K562 (cell line): Measurements from ENCODE around the gene RDH13. TPM values are rescaled to one million over a fixed set of nuclear protein-coding genes. Genes with fewer than 3 reads are reported as not detected.
A peak's percentile ranks its signal among the peaks of the same experiment; 100 is the strongest.

Experiments used
- ATF7 ChIP-seq: fragments of 450-650 bp; IDR thresholded peaks from 2 replicates; pipeline ENCODE4 v1.7.1; 2014; ENCODE audit warnings: mild to moderate bottlenecking, moderate library complexity
- CCNT2 ChIP-seq: IDR thresholded peaks from 2 replicates; pipeline ENCODE4 v1.6.1; 2011; ENCODE audit warnings: borderline replicate concordance, low read depth, mild to moderate bottlenecking, moderate library complexity, mixed read lengths, low read length; ENCODE audit not compliant: insufficient read length; ENCODE audit errors: extremely low read depth
- CHD2 ChIP-seq: IDR thresholded peaks from 2 replicates; pipeline ENCODE4 v1.6.1; 2011; ENCODE audit warnings: low read depth, low read length
- CXXC5 ChIP-seq: fragments of 250-450 bp; sonication (Bioruptor Pico); IDR thresholded peaks from 2 replicates; pipeline ENCODE4 v1.8.0; 2022; ENCODE audit warnings: inconsistent platforms, mild to moderate bottlenecking, moderate library complexity
- FOSL1 ChIP-seq: fragments of 200-800 bp; sonication (Bioruptor generic); conservative IDR thresholded peaks from 2 replicates; pipeline ENCODE4 v1.6.1; 2016; ENCODE audit warnings: missing genetic modification characterization, missing compliant biosample characterization
- GABPA ChIP-seq: fragments of 200-800 bp; sonication (Bioruptor generic); conservative IDR thresholded peaks from 2 replicates; pipeline ENCODE4 v1.6.1; 2016; ENCODE audit warnings: low read depth, missing genetic modification characterization, missing compliant biosample characterization
- HDAC1 ChIP-seq, 2 experiments: fragments of 450-650 bp; IDR thresholded peaks; 2 replicates each; pipeline ENCODE4 v1.6.1; 2016 to 2017; ENCODE audit warnings: inconsistent platforms in 1 of 2, mild to moderate bottlenecking in 1 of 2, moderate library complexity in 1 of 2
- HMGN3 ChIP-seq: IDR thresholded peaks from 2 replicates; pipeline ENCODE4 v1.6.1; 2011; ENCODE audit warnings: borderline replicate concordance, low read depth, mild to moderate bottlenecking, mixed read lengths, low read length; ENCODE audit not compliant: insufficient read length; ENCODE audit errors: extremely low read depth
- JUN ChIP-seq, 2 experiments: sonication (generic) in 1 of 2; formaldehyde crosslinking in 1 of 2; IDR thresholded peaks; 2 replicates each; pipeline versions ENCODE4 v1.6.1 to v1.8.0; 2012 to 2022; ENCODE audit warnings: borderline replicate concordance in 2 of 2, mild to moderate bottlenecking in 2 of 2, improper control_type of control experiment in 1 of 2, low read depth in 1 of 2, low read length in 1 of 2, missing genetic modification reagents in 1 of 2
- JUND ChIP-seq, 2 experiments: IDR thresholded peaks; 2 replicates in 1 of 2; 3 replicates in 1 of 2; pipeline ENCODE4 v1.6.1; 2011; ENCODE audit warnings: borderline replicate concordance in 2 of 2, low read depth in 2 of 2, low read length in 2 of 2, improper control_type of control experiment in 1 of 2, missing biosample characterization in 1 of 2, missing genetic modification characterization in 1 of 2, missing genetic modification reagents in 1 of 2
- L3MBTL2 ChIP-seq: fragments of 450-650 bp; IDR thresholded peaks from 2 replicates; pipeline ENCODE4 v1.6.1; 2016; ENCODE audit warnings: mild to moderate bottlenecking, moderate library complexity
- NFYB ChIP-seq: IDR thresholded peaks from 2 replicates; pipeline ENCODE4 v1.6.1; 2011; ENCODE audit warnings: mild to moderate bottlenecking, moderate library complexity; ENCODE audit not compliant: insufficient read length; ENCODE audit errors: extremely low read depth
- NONO ChIP-seq, 2 experiments: fragments of 200-400 bp in 1 of 2; fragments of 450-650 bp in 1 of 2; formaldehyde crosslinking in 1 of 2; IDR thresholded peaks; 2 replicates each; pipeline ENCODE4 v1.6.1; 2017; ENCODE audit warnings: low read depth in 2 of 2, mild to moderate bottlenecking in 2 of 2, moderate library complexity in 2 of 2, low read length in 1 of 2
- PCBP1 ChIP-seq: fragments of 200-400 bp; formaldehyde crosslinking; IDR thresholded peaks from 2 replicates; pipeline ENCODE4 v1.6.1; 2018; ENCODE audit warnings: mild to moderate bottlenecking, low read depth, low read length; ENCODE audit not compliant: poor library complexity, severe bottlenecking
- PML ChIP-seq: IDR thresholded peaks from 2 replicates; pipeline ENCODE4 v1.6.1; 2012; ENCODE audit warnings: low read length, inconsistent platforms
- RBFOX2 ChIP-seq: fragments of 200-400 bp; formaldehyde crosslinking; IDR thresholded peaks from 2 replicates; pipeline ENCODE4 v1.6.1; 2017; ENCODE audit warnings: low read depth, mild to moderate bottlenecking, low read length, moderate library complexity
- RBM25 ChIP-seq: fragments of 200-400 bp; formaldehyde crosslinking; IDR thresholded peaks from 2 replicates; pipeline ENCODE4 v1.6.1; 2018; ENCODE audit warnings: low read length, low read depth, moderate library complexity; ENCODE audit not compliant: severe bottlenecking
- SMAD3 ChIP-seq: fragments of 450-650 bp; formaldehyde crosslinking; conservative IDR thresholded peaks from 2 replicates; pipeline ENCODE4 v1.4.0; 2020; ENCODE audit warnings: mild to moderate bottlenecking
- SRF ChIP-seq, 2 experiments: fragments of 250-450, 450-650 bp in 1 of 2; sonication (Bioruptor Pico) in 1 of 2; sonication (generic) in 1 of 2; formaldehyde crosslinking; IDR thresholded peaks; 2 replicates each; pipeline versions ENCODE4 v1.5.0 to v1.5.1; 2020 to 2022; ENCODE audit warnings: mild to moderate bottlenecking in 1 of 2, missing genetic modification reagents in 1 of 2
- SUPT5H ChIP-seq: fragments of 450-650 bp; IDR thresholded peaks from 2 replicates; pipeline ENCODE4 v1.6.1; 2016
- U2AF1 ChIP-seq: fragments of 200-400 bp; formaldehyde crosslinking; optimal IDR thresholded peaks from 2 replicates; pipeline ENCODE3; 2017; ENCODE audit warnings: mild to moderate bottlenecking, low read depth, low read length, moderate library complexity
- ZBTB12 ChIP-seq: fragments of 250-450 bp; sonication (Bioruptor Pico); IDR thresholded peaks from 2 replicates; pipeline ENCODE4 v1.4.0; 2020
- ZNF224 ChIP-seq: sonication (generic); formaldehyde crosslinking; IDR thresholded peaks from 2 replicates; pipeline ENCODE4 v1.8.0; 2022; ENCODE audit warnings: mild to moderate bottlenecking, missing genetic modification reagents
- ZNF384 ChIP-seq: IDR thresholded peaks from 2 replicates; pipeline ENCODE4 v1.6.1; 2012; ENCODE audit warnings: low read depth, low read length, improper control_type of control experiment
- ZSCAN32 ChIP-seq: fragments of 450-650 bp; formaldehyde crosslinking; IDR thresholded peaks from 2 replicates; pipeline ENCODE4 v1.4.0; 2020; ENCODE audit warnings: mild to moderate bottlenecking, moderate library complexity
- polyA plus RNA-seq, 8 experiments: library from polyadenylated mRNA; depleted of rRNA in 4 of 8; stranded (reverse) in 5 of 8; unstranded in 3 of 8; fragments of >200 nt; fragmentation: Nextera tagmentation in 2 of 8; fragmentation: Illumina TruSeq in 1 of 8; extraction: Ambion mirVana in 2 of 8; extraction: Trizol in 1 of 8; gene quantifications; 2 replicates each; pipeline versions ENCODE4 v1.2.1 to v1.2.3, GENCODE V29; 2011 to 2014; ENCODE audit warnings: inconsistent platforms in 1 of 8, missing spikeins in 1 of 8
- total RNA-seq, 7 experiments: library from RNA; depleted of rRNA in 6 of 7; stranded (reverse); fragments of >200 nt in 6 of 7; fragmentation: Illumina TruSeq in 2 of 7; extraction: Trizol in 2 of 7; gene quantifications; 2 replicates each; pipeline versions ENCODE4 v1.2.1 to v1.2.3, GENCODE V29; 2011 to 2021; ENCODE audit warnings: low replicate concordance in 1 of 7

The RDH13 gene
- total and polyA plus RNA-seq, 9 of the 15 experiments (the other 6 are each of a cell fraction or from before 2014, with no cell fraction given): 7.5 to 70.3 (median 39.5) TPM

GRCh38 chr19:55062735-55063491 lies at the start of gene RDH13 (continued):
- TF ChIP-seq JUND (IDR thresholded peaks at IDR 0.05; ENCODE audit: borderline replicate concordance, low read depth, low read length) (peak; percentile 95), JUND (tag; IDR thresholded peaks at IDR 0.05; ENCODE audit: borderline replicate concordance, low read depth, low read length) (peak; percentile 89; the same call in 2 of the 3 replicates), NONO (IDR thresholded peaks at IDR 0.05; ENCODE audit: low read depth in 2 of 2, low read length in 1 of 2) (peak; percentile 13 to 50; a peak in 2 of 4 replicates), PCBP1 (peak; percentile 69), SUPT5H (peak; percentile 49), RBM25 (peak; percentile 24), HMGN3 (peak; percentile 68), HDAC1 (IDR thresholded peaks at IDR 0.05) (peak in 1 of 2 experiments; percentile 9; a peak in 1 of 4 replicates), ATF7 (peak; percentile 99), ZBTB12 (CRISPR knock-in tag) (peak; percentile 78), SRF (CRISPR knock-in tag; IDR thresholded peaks at IDR 0.05) (0 out of 4 replicates have a peak, but pooled peaks of 1 of the 2 experiments have one; percentile 17), CXXC5 (CRISPR knock-in tag) (peak; percentile 77), ZSCAN32 (no peak), ZNF384 (no peak), L3MBTL2 (peak; percentile 59), U2AF1 (peak; percentile 90), CHD2 (peak; percentile 57), PML (no peak; the same call in 1 of the 2 replicates), CCNT2 (peak; percentile 39), RBFOX2 (peak; percentile 86), JUN (IDR thresholded peaks at IDR 0.05; ENCODE audit: borderline replicate concordance, low read depth, low read length) (peak; percentile 80), JUN (CRISPR knock-in tag; IDR thresholded peaks at IDR 0.05; ENCODE audit: borderline replicate concordance) (no peak), GABPA (tag) (peak; percentile 50; the same call in 1 of the 2 replicates), ZNF224 (CRISPR knock-in tag) (peak; percentile 75; the same call in 1 of the 2 replicates), FOSL1 (tag) (peak; percentile 50), SMAD3 (0 out of 2 replicates have a peak, but pooled peaks have one; percentile 34), NFYB (peak; percentile 75)
